Measurements from ENCODE around the gene PRELID2.
A peak's percentile ranks its signal among the peaks of the same experiment; 100 is the strongest.
"Not testable (repeated sequence)": the region's sequence is repeated elsewhere in the genome, so short reads cannot be mapped to it uniquely, and the experiment has no call there.

Gene PRELID2

DNA sequence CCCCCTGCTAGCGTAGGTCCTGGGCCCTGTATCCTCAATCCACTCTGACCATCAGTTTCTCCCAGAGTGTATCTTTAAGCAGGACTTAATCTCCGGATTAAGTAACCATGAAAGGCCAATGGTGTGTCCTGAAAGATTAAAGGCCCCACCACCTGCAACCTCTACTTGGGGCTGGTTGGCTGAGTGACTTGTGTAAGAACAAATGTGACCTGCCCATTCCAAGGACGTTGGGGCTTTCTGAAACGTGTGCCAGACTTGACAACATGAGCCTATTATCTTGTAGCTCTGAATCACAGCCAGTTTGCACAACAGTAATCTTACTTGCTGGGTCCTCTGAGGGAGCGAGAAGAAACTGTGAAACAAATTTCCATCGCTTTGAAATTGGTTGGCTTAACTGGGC is 3.1 kb upstream of the PRELID2 start:
- Histone ChIP-seq H3K4me1 (ENCODE audit: control insufficient read depth, insufficient read depth, low read length, poor library complexity, severe bottlenecking) (peaks cover 7% of the 10 kb centered on the region), H3K9me3 (ENCODE audit: control insufficient read depth, low read length) (no peaks in the 10 kb centered on the region), H3K4me3 (ENCODE audit: extremely low read depth, insufficient read depth, low read length, poor library complexity, severe bottlenecking) (no peak overlapping the region), H3K36me3 (ENCODE audit: control insufficient read depth, insufficient read depth, low read length) (no peaks in the 10 kb centered on the region), H3K27ac (ENCODE audit: low read depth, low read length, severe bottlenecking) (no peak overlapping the region)
- WGBS, 2 experiments (ENCODE audit: insufficient coverage in 2 of 2): 66 to 86% methylated on average over 4 to 6 of the region's 6 CpGs

DNA sequence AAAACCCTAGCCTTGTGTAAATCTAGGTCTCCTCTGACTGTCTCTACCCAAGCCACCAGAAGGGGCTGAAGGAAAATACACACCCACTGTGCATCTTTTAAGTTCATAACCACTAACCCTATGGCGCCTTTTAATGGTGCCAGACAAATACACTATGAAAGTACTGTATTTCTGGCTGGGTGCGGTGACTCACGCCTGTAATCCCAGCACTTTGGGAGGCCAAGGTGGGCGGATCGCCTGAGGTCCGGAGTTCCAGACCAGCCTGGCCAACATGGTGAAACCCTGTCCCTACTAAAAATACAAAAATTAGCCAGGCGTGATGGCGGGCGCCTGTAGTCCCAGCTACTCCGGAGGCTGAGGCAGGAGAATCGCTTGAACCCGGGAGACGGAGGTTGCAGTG is 1.1 kb upstream of the PRELID2 start:
- not testable (repeated sequence) for H3K27ac ChIP-seq (ENCODE audit: low read depth, low read length, severe bottlenecking); H3K9me3 ChIP-seq (ENCODE audit: control insufficient read depth, low read length); H3K36me3 ChIP-seq (ENCODE audit: control insufficient read depth, insufficient read depth, low read length); H3K4me1 ChIP-seq (ENCODE audit: control insufficient read depth, insufficient read depth, low read length, poor library complexity, severe bottlenecking)
- peak overlapping the region; percentile 54 for H3K4me3 ChIP-seq (ENCODE audit: extremely low read depth, insufficient read depth, low read length, poor library complexity, severe bottlenecking)
- 95 to 97% methylated on average over 5 to 13 of the region's 13 CpGs for WGBS, 2 experiments (ENCODE audit: insufficient coverage in 2 of 2)

DNA sequence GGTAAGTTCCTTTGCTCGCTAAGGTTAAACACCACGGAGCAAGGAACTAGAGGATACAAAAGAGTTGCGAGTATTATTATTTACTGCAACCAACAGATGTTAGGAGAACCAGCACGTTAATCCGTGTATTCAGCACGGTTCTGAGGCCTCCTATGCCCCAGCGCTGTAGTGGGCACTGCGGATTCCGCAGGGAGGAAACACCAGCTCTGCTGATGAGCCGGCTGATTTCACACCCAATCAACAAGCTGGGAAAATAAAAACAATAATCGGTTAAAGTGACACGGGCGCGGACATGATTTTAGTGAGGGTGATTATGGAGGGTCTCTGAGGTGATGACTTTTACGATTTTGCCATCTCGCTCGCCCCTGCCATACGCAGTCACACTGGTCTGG is 702 bp upstream of the PRELID2 start:
- Histone ChIP-seq H3K36me3 (ENCODE audit: control insufficient read depth, insufficient read depth, low read length) (no peaks in the 10 kb centered on the region), H3K9me3 (ENCODE audit: control insufficient read depth, low read length) (no peaks in the 10 kb centered on the region), H3K27ac (ENCODE audit: low read depth, low read length, severe bottlenecking) (no peak overlapping the region), H3K4me1 (ENCODE audit: control insufficient read depth, insufficient read depth, low read length, poor library complexity, severe bottlenecking) (peaks cover 7% of the 10 kb centered on the region), H3K4me3 (ENCODE audit: extremely low read depth, insufficient read depth, low read length, poor library complexity, severe bottlenecking) (peak overlapping the region; percentile 54)
- WGBS, 2 experiments (ENCODE audit: insufficient coverage in 2 of 2): 73 to 87% methylated on average over 11 to 18 of the region's 18 CpGs

DNA sequence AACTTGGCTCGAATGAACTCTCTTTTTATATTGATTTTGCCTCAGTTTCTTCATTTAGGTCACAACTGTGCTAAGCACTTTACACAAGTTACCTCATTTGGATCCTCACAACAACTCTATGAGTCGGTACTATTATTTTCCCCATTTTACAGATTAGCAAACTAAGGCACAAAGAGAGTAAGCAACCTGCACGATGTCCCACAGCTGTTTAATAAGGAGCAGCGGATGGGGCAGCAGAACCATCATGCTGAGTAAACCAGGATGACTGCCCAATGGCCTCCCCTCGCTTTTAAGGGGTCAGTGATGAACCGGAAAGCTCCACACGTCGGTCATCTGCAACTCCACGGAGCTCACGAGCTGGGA is 607 bp downstream of the PRELID2 start:
- peaks cover 7% of the 10 kb centered on the region for H3K4me1 ChIP-seq (ENCODE audit: control insufficient read depth, insufficient read depth, low read length, poor library complexity, severe bottlenecking)
- H3K4me3 ChIP-seq (ENCODE audit: extremely low read depth, insufficient read depth, low read length, poor library complexity, severe bottlenecking): peak overlapping the region; percentile 54
- no peak overlapping the region for H3K27ac ChIP-seq (ENCODE audit: low read depth, low read length, severe bottlenecking)
- H3K36me3 ChIP-seq (ENCODE audit: control insufficient read depth, insufficient read depth, low read length): no peaks in the 10 kb centered on the region
- H3K9me3 ChIP-seq (ENCODE audit: control insufficient read depth, low read length): no peaks in the 10 kb centered on the region
- WGBS, 2 experiments (ENCODE audit: insufficient coverage in 2 of 2): 48 to 53% methylated on average over 10 of the region's 10 CpGs

DNA sequence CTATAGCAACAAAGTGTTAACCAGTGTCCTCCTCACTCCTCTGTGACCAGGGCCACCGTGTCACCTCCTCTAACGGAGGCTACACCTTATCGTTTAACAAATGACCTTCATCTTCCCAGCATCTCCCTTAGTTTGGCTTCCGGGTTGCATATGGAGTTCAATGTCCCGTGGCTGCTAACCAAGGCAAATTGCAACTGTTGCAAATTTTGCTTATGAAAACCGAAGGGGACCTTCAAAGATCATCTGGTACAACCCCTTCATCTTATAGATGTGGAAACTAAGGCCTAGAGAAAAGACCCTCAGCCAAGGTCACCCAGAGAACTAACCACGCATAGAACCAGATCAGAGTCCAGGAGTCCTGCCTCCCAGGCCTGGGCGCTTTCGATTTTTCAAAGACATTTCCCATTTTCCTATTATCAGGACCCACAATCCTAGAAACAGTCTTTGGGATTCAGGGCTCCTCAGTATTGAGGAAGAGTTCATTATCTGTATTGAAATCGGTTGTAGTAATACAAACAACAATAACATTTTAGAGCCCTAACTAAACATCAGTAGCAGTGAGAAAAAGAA is 1.4 kb downstream of the PRELID2 start:
- Histone ChIP-seq H3K36me3 (ENCODE audit: control insufficient read depth, insufficient read depth, low read length) (no peaks in the 10 kb centered on the region), H3K27ac (ENCODE audit: low read depth, low read length, severe bottlenecking) (no peak overlapping the region), H3K4me1 (ENCODE audit: control insufficient read depth, insufficient read depth, low read length, poor library complexity, severe bottlenecking) (peaks cover 7% of the 10 kb centered on the region), H3K9me3 (ENCODE audit: control insufficient read depth, low read length) (no peaks in the 10 kb centered on the region), H3K4me3 (ENCODE audit: extremely low read depth, insufficient read depth, low read length, poor library complexity, severe bottlenecking) (no peak overlapping the region)
- WGBS, 2 experiments (ENCODE audit: insufficient coverage in 2 of 2): 78 to 83% methylated on average over 4 to 7 of the region's 10 CpGs

DNA sequence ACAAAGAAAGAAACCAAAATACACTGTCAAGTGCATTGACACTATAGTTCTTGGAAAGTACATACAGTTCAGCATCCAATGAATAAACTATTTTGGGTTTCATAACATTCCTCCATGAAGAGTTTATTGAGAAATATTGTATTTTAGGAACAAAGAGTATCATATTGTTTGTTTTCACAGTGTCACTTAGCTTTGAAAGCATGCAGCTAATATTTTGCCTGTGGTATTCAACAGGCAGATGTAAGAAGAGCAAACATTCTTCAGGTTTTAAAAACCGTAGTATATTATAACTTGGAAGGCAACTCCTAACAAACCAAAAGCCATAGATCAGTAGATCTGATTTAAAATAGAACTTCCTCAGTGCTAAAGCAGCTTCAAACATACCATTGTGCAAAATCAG is 4.5 kb downstream of the PRELID2 start:
- Histone ChIP-seq H3K27ac (ENCODE audit: low read depth, low read length, severe bottlenecking) (no peak overlapping the region), H3K36me3 (ENCODE audit: control insufficient read depth, insufficient read depth, low read length) (no peaks in the 10 kb centered on the region), H3K4me1 (ENCODE audit: control insufficient read depth, insufficient read depth, low read length, poor library complexity, severe bottlenecking) (peaks cover under 1% of the 10 kb centered on the region), H3K4me3 (ENCODE audit: extremely low read depth, insufficient read depth, low read length, poor library complexity, severe bottlenecking) (no peak overlapping the region), H3K9me3 (ENCODE audit: control insufficient read depth, low read length) (no peaks in the 10 kb centered on the region)
- 100% methylated on average over 1 of the region's 1 CpG; no CpG with 5 or more reads in 1 of the 2 experiments for WGBS, 2 experiments (ENCODE audit: insufficient coverage in 2 of 2)

DNA sequence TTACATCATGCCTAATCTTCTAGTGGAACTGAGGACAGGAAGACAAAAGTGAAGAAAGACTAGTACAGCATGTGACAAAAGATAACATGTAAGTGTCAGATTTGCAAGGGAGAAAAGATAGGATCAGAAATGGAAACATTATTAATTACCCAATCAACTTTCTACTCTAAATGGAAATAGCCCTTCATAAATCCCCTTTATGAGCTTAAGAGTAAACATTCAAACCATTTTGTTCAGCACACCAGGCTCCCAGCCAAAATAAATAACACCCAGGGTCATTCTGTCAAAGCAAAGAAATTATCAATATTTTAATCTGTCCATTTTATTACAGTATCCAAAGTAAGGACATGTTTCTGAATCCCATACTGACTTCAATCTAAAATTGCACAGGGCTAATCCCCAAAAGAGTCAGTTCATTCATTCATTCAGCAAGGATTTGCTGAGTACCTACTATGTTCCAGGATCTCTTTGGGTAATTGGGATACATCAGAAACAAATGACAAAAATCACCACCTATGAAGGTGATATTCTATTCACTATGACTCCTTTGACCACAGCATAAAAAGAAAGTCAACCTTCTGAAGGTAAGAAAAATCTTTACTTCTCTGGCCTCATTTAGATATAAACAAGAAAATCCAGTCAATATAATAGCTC is 5.3 kb downstream of the PRELID2 start:
- no peak overlapping the region for H3K27ac ChIP-seq (ENCODE audit: low read depth, low read length, severe bottlenecking)
- H3K36me3 ChIP-seq (ENCODE audit: control insufficient read depth, insufficient read depth, low read length): no peaks in the 10 kb centered on the region
- H3K4me3 ChIP-seq (ENCODE audit: extremely low read depth, insufficient read depth, low read length, poor library complexity, severe bottlenecking): no peak overlapping the region
- H3K9me3 ChIP-seq (ENCODE audit: control insufficient read depth, low read length): no peaks in the 10 kb centered on the region
- H3K4me1 ChIP-seq (ENCODE audit: control insufficient read depth, insufficient read depth, low read length, poor library complexity, severe bottlenecking): no peaks in the 10 kb centered on the region

DNA sequence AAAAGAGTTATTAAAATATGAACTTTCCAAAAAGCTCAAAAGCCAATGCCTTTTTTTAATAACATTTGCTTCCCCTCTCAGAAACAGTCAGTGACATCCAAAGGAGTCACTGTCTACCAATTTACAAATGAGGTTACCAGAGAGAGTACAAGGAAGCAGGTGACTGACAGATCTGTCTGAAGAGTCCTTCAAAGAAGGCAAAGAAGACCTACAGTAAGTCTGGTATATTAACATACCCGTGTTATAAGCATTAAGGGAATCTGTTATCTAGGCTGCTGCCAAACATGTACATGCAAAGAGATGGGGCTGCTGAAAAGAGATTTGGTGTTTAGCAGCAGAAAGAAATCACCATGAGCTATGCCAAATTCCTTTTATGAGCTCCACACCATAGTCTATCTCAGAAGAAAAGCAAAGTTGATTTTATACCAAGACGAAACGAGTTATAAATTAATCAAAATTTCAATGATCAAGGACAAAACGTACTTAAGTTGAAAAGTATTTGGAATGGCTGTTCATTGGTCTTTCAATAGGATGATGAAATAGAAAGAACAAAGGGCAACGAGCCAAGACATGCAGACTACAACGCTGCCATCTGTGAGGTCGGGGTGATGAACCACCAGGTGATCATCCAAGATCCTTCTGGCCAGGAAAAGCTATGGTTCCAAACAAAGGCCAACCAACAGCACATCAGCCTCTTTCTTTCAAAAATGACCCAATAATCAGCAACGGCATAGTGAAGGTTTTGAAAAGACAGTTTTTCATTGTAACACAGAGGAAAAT is 8.1 kb downstream of the PRELID2 start:
- Histone ChIP-seq H3K9me3 (ENCODE audit: control insufficient read depth, low read length) (no peaks in the 10 kb centered on the region), H3K4me3 (ENCODE audit: extremely low read depth, insufficient read depth, low read length, poor library complexity, severe bottlenecking) (no peak overlapping the region), H3K27ac (ENCODE audit: low read depth, low read length, severe bottlenecking) (no peak overlapping the region), H3K36me3 (ENCODE audit: control insufficient read depth, insufficient read depth, low read length) (no peaks in the 10 kb centered on the region), H3K4me1 (ENCODE audit: control insufficient read depth, insufficient read depth, low read length, poor library complexity, severe bottlenecking) (no peaks in the 10 kb centered on the region)
- 91 to 94% methylated on average over 3 to 7 of the region's 8 CpGs for WGBS, 2 experiments (ENCODE audit: insufficient coverage in 2 of 2)

DNA sequence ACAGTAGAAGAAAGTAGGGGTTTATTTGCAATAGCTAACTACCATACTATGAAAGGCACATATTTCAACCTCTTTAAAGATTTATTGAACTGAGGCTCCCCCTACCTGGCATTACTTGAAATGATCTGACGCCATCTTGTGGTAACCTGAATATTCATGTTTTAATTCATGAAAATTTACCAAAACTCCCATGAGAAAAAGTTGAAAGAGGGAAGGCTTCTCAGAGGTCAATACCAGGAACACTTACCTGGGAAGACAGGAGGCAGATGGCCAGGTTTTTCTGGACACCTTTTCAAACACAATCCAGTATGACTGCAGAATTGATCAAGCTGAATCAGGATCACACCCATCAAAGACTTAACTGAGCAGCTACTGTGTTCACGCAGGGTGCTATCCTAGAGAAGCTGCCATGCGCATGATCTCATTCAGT is 9.4 kb downstream of the PRELID2 start:
- Histone ChIP-seq H3K27ac (ENCODE audit: low read depth, low read length, severe bottlenecking) (no peak overlapping the region), H3K4me1 (ENCODE audit: control insufficient read depth, insufficient read depth, low read length, poor library complexity, severe bottlenecking) (no peaks in the 10 kb centered on the region), H3K36me3 (ENCODE audit: control insufficient read depth, insufficient read depth, low read length) (no peaks in the 10 kb centered on the region), H3K4me3 (ENCODE audit: extremely low read depth, insufficient read depth, low read length, poor library complexity, severe bottlenecking) (no peak overlapping the region), H3K9me3 (ENCODE audit: control insufficient read depth, low read length) (no peaks in the 10 kb centered on the region)
- no CpG with 5 or more reads among the region's 3 CpGs for WGBS, 2 experiments (ENCODE audit: insufficient coverage in 2 of 2)

DNA sequence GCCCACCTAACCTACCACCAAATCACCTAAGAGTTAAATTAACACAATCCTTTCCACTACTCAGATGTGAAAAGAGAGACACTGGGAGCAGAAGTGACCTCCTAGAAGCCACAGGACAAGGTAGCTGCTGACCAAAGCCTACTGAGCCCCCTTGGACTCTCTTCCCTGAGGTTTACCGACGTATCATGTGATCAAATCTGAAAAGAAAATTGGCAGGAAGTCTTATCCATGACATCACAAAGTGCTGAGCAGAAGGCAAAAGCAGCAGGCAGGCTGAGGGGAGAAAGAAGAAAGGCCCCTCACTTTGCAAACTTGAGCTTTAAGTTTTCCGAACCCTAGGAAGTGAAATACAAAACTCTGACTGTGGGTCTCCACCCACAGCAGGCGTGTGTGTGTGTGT is 11.1 kb downstream of the PRELID2 start:
- 88 to 93% methylated on average over 2 of the region's 4 CpGs for WGBS, 2 experiments (ENCODE audit: insufficient coverage in 2 of 2)
- Histone ChIP-seq H3K4me1 (ENCODE audit: control insufficient read depth, insufficient read depth, low read length, poor library complexity, severe bottlenecking) (no peaks in the 10 kb centered on the region), H3K9me3 (ENCODE audit: control insufficient read depth, low read length) (no peaks in the 10 kb centered on the region), H3K36me3 (ENCODE audit: control insufficient read depth, insufficient read depth, low read length) (no peaks in the 10 kb centered on the region), H3K27ac (ENCODE audit: low read depth, low read length, severe bottlenecking) (no peak overlapping the region), H3K4me3 (ENCODE audit: extremely low read depth, insufficient read depth, low read length, poor library complexity, severe bottlenecking) (no peak overlapping the region)

DNA sequence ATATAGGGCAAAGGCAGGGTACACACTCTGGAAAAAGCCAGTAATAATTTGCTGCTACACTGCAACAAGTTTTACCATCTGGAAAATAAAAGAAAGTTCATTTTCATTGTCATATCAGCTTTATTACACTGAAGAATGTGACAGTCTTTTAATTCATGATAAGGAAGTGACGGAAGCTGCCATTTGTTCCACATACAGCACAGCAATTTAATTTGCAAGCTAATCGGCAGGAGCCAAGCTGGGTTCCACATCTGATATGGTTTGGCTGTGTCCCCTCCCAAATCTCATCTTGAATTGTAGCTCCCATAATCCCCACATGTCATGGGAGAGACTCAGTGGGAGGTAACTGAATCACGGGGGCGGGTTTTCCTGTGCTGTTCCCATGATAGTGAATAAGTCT is 16.5 kb downstream of the PRELID2 start:
- Histone ChIP-seq H3K4me3 (ENCODE audit: extremely low read depth, insufficient read depth, low read length, poor library complexity, severe bottlenecking) (no peak overlapping the region), H3K4me1 (ENCODE audit: control insufficient read depth, insufficient read depth, low read length, poor library complexity, severe bottlenecking) (no peaks in the 10 kb centered on the region), H3K36me3 (ENCODE audit: control insufficient read depth, insufficient read depth, low read length) (no peaks in the 10 kb centered on the region), H3K27ac (ENCODE audit: low read depth, low read length, severe bottlenecking) (no peak overlapping the region), H3K9me3 (ENCODE audit: control insufficient read depth, low read length) (no peaks in the 10 kb centered on the region)
- 80% methylated on average over 1 of the region's 4 CpGs; no CpG with 5 or more reads in 1 of the 2 experiments for WGBS, 2 experiments (ENCODE audit: insufficient coverage in 2 of 2)

Measured in mesodermal cell (in vitro differentiated cells).